HG03354 (cell line): ENCODE results near the gene INSYN2B.
A peak's percentile ranks its signal among the peaks of the same experiment; 100 is the strongest.

Experiments
- ATAC-seq: cut with Tn5 transposase; IDR thresholded peaks from one replicate; pipeline ENCODE4 v1.9.1; 2021; ENCODE audit warnings: mild to moderate bottlenecking; ENCODE audit not compliant: unreplicated experiment, poor library complexity, severe bottlenecking

The INSYN2B gene

GRCh38 chr5:169904508-169904907, 75.8 kb downstream of the INSYN2B start:
- ATAC-seq: no peak

GRCh38 chr5:169904059-169904458, 76.2 kb downstream of the INSYN2B start:
- no peak for ATAC-seq

GRCh38 chr5:169901896-169902295, 78.4 kb downstream of the INSYN2B start:
- no peak for ATAC-seq

- no peak for ATAC-seq
Measured at GRCh38 chr5:169897481-169897880, 82.8 kb downstream of the INSYN2B start.

- ATAC-seq: no peak
Measured at GRCh38 chr5:169895926-169896325, 84.4 kb downstream of the INSYN2B start.

GRCh38 chr5:169893571-169893970, 86.7 kb downstream of the INSYN2B start:
- no peak for ATAC-seq

GRCh38 chr5:169893010-169893409, 87.3 kb downstream of the INSYN2B start:
- no peak for ATAC-seq

- ATAC-seq: no peak
Measured at GRCh38 chr5:169889572-169889971, 90.7 kb downstream of the INSYN2B start.

GRCh38 chr5:169886677-169887076, 93.6 kb downstream of the INSYN2B start:
- no peak for ATAC-seq

- no peak for ATAC-seq
Measured at GRCh38 chr5:169886033-169886432, 94.3 kb downstream of the INSYN2B start.

GRCh38 chr5:169881702-169882303, 98.5 kb downstream of the INSYN2B start:
- ATAC-seq: no peak

- no peak for ATAC-seq
Measured at GRCh38 chr5:169880785-169881184, 99.5 kb downstream of the INSYN2B start.

GRCh38 chr5:169880012-169880663, 100.2 kb downstream of the INSYN2B start:
- peak; percentile 63 for ATAC-seq

- ATAC-seq: no peak
Measured at GRCh38 chr5:169876386-169876785, 103.9 kb downstream of the INSYN2B start.

GRCh38 chr5:169875731-169876130, 104.6 kb downstream of the INSYN2B start:
- no peak for ATAC-seq

GRCh38 chr5:169875091-169875728, 105.1 kb downstream of the INSYN2B start:
- ATAC-seq: no peak

- no peak for ATAC-seq
Measured at GRCh38 chr5:169874621-169875020, 105.7 kb downstream of the INSYN2B start.

- ATAC-seq: no peak
Measured at GRCh38 chr5:169873642-169874041, 106.7 kb downstream of the INSYN2B start.

- no peak for ATAC-seq
Measured at GRCh38 chr5:169871826-169872490, 108.3 kb downstream of the INSYN2B start.

GRCh38 chr5:169870211-169870610, 110.1 kb downstream of the INSYN2B start:
- no peak for ATAC-seq

- no peak for ATAC-seq
Measured at GRCh38 chr5:169869066-169869465, 111.2 kb downstream of the INSYN2B start.
